Measurements from ENCODE around the gene PNLIPRP2.

DNA sequence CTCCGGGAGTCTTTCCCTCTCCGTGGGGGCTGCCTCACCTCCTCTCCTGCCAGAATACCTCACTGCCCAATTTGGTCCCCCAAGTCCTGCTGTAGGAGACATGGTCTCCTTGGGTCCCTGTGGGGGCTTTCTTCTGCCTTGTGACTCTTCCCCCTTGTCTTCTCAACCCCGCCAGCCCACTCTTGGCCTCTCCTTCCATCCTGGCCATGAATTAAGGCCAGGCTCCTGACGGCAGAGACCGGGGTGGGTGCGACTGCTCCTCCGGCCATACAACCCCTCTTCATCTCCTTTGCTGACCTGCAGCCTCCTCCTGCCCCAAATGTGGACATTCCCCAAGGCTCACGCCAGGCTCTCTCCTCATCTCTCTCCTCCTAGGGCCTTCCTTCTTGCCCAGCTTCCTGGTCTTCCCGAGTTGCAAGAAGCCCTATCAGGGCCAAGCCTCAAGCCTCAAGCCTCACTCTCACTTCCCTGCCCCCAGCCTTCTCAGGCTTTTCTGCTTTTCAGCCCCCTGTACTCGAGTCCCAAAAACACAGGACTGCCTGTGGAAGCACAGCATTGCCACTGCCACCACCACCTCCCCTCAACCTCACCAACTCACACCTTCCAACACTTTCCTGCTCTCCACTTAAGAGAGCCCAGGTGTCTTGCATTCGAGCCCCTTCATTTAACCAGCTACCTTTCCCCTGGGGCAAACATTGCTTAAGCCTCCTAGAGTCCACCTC lies 1.3 kb downstream of the PNLIPRP2 start:
- TF ChIP-seq, protein P1, sequence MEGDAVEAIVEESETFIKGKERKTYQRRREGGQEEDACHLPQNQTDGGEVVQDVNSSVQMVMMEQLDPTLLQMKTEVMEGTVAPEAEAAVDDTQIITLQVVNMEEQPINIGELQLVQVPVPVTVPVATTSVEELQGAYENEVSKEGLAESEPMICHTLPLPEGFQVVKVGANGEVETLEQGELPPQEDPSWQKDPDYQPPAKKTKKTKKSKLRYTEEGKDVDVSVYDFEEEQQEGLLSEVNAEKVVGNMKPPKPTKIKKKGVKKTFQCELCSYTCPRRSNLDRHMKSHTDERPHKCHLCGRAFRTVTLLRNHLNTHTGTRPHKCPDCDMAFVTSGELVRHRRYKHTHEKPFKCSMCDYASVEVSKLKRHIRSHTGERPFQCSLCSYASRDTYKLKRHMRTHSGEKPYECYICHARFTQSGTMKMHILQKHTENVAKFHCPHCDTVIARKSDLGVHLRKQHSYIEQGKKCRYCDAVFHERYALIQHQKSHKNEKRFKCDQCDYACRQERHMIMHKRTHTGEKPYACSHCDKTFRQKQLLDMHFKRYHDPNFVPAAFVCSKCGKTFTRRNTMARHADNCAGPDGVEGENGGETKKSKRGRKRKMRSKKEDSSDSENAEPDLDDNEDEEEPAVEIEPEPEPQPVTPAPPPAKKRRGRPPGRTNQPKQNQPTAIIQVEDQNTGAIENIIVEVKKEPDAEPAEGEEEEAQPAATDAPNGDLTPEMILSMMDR (IDR thresholded peaks at IDR 0.05; ENCODE audit: low read length) = no peak
- no peak for TF ChIP-seq EZH2 (optimal IDR thresholded peaks at IDR 0.05; ENCODE audit: low read depth, low read length)
